ENCODE results near the gene SCAF8.
"Not testable (repeated sequence)": the region's sequence is repeated elsewhere in the genome, so short reads cannot be mapped to it uniquely, and the experiment has no call there.

DNA sequence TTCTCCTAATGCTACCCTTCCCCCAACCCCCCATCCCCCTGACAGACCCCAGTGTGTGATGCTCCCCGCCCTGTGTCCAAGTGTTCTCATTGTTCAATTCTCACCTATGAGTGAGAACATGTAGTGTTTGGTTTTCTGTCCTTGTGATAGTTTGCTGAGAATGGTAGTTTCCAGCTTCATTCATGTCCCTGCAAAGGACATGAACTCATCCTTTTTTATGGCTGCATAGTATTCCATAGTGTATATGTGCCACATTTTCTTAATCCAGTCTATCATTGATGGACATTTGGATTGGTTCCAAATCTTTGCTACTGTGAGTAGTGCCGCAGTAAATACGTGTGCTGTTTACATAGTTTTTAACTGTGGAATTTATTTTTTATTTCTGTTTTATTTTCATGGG is 78.4 kb downstream of the SCAF8 start:
- TF ChIP-seq, protein P1, sequence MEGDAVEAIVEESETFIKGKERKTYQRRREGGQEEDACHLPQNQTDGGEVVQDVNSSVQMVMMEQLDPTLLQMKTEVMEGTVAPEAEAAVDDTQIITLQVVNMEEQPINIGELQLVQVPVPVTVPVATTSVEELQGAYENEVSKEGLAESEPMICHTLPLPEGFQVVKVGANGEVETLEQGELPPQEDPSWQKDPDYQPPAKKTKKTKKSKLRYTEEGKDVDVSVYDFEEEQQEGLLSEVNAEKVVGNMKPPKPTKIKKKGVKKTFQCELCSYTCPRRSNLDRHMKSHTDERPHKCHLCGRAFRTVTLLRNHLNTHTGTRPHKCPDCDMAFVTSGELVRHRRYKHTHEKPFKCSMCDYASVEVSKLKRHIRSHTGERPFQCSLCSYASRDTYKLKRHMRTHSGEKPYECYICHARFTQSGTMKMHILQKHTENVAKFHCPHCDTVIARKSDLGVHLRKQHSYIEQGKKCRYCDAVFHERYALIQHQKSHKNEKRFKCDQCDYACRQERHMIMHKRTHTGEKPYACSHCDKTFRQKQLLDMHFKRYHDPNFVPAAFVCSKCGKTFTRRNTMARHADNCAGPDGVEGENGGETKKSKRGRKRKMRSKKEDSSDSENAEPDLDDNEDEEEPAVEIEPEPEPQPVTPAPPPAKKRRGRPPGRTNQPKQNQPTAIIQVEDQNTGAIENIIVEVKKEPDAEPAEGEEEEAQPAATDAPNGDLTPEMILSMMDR (IDR thresholded peaks at IDR 0.05) = not testable (repeated sequence)
- TF ChIP-seq POLR2A, EP300 (IDR thresholded peaks at IDR 0.05): not testable (repeated sequence)

All from ovary (tissue), 3 donors.